Stimulated activated CD4-positive, alpha-beta T cell treated with anti-CD3 and anti-CD28 coated beads, Interleukin-4, amount 100 ng/mL, for 24 hours (primary cell): ENCODE data around the gene MYH10.
A peak's percentile ranks its signal among the peaks of the same experiment; 100 is the strongest.

Experiments used
- DNase-seq: peaks from one replicate; pipeline ENCODE4 v3.0.0-alpha.2; 2020

Gene MYH10

GRCh38 chr17:8647956-8648355 lies 17.4 kb upstream of the MYH10 start:
- DNase-seq: no peak

GRCh38 chr17:8647202-8647601 lies 16.7 kb upstream of the MYH10 start:
- DNase-seq: no peak

DNA sequence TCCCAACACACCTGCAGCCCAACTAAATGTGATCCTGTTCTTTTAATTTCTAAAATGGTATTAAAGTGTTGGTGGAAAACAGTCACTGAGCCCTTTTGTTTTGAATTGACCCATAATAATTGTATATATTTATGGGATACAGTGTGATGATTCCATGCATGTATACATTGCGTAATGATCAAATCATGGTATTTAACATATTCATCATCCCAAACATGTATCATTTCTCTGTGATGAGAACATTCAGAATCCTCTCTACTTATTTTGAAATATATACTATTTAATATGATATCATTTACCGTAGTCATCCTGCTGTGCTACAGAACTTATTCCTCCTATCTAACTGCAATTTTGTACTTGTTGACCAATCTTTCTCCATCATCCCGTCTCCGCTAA lies 14.0 kb upstream of the MYH10 start:
- no peak for DNase-seq

- DNase-seq: no peak
These were observed 13.5 kb upstream of the MYH10 start for GRCh38 chr17:8643855-8644506.

DNA sequence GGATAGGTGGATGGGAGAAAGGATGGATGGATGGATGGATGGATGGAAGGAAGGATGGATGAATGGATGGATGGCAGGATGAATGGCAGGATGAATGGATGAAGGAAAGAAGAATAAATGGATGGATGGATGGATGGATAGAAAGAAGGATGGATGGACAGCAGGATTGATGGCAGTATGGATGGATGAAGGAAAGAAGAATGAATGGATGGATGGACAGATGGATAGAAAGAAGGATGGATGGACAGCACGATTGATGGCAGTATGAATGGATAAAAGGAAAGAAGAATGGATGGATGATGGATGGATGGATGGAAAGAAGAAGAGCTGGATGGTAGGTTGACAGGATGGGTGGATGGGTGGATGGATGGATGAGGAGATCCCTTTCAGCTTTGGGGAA lies 9.2 kb upstream of the MYH10 start:
- no peak for DNase-seq

DNA sequence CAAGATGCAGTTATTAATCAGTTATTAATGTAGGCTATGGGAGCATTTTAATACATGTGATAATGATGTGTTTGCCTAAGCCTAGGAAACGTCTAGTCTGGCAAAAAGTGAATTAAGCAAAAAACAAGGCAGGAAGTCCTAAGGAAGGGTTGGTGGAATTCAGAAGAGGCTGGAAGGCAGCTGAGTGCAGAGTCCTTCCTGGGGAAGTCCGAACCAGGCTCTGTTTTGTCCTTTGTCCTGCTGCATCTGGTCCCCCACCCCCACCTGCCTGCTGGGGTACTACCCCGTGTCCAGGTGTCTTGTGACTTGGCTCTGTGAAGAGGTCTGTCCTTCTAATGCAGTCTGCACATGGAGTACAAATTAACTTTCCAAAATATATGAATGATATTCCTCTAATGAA lies 1.5 kb upstream of the MYH10 start:
- DNase-seq: no peak

GRCh38 chr17:8631554-8631877 lies 991 bp upstream of the MYH10 start:
- DNase-seq: no peak

DNA sequence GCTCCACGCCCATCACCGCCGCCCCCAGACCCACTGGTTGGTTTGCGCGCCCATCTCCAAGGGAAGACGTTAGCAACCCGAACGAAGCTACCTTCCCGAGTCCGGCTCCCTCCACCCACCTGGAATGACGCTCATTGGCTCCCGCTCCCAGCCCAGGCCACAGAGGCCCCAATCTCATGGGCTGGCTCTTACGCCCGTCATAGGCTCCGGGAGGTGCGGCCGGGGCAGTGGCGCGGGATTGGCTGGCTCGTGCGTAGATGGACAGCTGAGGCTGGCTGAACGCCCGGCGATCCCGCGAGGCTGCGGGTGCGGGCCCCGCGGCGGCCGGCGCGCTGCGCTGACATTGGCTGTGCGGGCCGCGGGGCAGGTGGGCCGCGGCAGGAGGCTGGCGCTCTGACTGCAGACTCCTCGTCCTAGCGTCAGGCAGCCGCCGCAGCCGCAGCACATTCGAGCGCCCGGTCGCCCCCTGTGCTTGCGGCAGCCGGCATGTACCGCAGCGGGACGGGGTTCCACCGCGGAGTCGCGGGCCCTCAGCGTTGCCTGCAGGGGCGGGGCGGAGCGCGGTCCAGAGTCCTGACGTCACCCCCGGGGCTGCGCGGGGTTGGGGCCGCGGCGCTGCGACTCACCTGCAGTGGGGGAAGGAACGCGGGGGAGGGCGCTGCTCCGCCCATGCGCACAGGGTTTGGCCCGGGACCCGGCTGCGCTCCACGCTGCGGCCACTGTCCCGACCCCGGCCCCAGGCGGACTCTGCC lies 453 bp upstream of the MYH10 start:
- peak; percentile 91 for DNase-seq

DNA sequence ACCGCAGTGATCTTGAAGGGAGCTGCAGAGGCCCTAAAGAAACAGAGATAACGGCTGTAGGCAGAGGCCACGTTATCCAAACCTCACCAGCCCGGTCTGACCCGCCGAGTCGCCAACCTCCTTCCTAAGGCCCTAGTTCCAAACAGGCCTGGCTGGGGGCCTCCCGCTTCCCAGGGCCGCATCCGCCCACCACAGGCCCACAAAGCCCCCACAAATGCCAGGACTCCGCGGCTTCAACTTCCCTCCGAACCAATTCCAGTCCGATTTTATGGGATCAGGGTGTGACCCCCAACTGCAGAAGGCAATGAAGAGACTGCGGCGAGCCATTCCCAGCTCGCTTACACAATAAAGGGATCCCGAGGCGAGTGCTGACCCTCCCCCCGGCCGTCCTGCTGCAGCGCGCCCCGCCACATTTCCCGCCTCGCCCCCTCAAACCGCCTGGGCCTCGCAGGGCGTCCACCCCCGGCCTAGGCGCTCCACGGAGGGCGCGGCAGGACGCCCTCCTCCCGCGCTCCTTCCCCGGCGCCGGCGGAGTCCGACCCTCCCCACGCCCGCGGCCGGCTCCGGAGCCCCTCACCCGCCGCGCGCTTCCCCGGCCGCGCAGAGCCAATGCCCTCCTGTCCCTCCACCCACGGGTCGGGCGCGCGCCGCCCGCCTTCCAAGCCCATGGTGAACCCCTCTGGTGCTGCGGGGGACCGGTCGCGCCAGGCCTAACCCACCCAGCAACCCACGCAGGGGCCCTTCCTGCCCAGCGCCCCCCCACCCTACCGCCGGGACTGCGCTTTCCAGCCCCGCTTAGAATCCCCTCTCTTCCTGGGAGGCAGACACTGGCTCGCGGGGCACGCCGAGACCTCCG lies 926 bp downstream of the MYH10 start:
- no peak for DNase-seq

DNA sequence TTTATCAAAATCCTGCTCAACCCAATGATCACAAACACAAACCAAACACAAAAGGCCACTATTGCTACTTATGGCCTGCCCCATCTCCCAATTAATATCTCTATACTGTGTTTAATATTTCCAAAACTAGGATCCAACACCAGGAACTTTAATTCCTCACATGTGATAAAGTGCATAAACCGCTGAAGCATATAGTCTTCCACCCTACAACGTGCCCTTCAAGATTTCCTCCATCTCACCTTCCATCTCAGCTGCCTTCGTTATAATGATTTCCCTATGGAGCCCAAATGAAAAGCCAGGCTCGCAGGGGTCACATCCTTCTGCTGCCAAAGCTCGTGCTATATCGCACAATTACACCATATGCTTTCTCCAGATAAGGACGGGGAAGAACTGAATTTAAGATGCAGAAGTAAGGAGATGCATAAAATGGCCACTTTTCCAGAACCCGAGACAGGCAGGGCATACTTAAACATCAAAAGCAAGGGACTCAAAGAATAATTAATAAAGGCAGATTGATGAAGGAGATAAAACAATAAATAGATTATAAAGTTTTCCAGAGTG lies 1.8 kb downstream of the MYH10 start:
- DNase-seq: no peak

DNA sequence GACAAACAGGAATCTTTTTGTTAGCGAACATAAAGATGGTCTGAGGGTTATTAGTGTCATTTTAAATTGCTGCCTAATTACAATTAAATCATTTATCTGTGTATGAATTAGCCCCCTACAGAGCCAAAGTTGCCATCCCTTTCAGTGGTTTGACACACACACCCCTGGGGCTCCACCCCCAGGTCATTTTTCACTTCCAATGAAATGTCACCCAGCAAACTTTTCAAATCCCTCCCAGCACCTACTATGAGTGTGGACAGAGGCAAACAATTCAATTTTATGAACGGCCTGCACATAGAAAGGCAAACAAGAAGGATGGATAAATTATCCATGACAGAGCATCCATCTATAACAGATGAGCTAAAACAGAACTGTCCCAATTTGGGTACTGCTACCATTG lies 2.4 kb downstream of the MYH10 start:
- DNase-seq: no peak

DNA sequence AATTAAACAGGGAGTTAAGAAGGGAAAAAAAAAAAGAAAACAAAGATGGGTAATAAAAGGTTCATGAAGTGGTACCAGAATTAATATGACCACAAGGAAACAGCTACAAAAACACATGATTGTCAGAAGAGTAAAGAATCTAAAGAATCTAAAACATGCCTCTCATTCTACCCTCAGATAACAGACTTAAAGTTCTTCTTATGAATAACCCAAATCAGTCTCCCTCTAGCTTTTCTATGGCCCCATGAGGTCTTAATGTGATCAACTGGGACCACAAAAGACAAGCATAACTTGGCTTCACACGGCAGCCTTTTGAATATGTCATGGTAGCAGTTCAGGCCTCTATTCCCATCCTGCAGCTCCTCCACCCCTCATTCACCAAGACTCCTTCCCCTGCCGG lies 6.9 kb downstream of the MYH10 start:
- DNase-seq: no peak

GRCh38 chr17:8622191-8622590 lies 8.3 kb downstream of the MYH10 start:
- no peak for DNase-seq

DNA sequence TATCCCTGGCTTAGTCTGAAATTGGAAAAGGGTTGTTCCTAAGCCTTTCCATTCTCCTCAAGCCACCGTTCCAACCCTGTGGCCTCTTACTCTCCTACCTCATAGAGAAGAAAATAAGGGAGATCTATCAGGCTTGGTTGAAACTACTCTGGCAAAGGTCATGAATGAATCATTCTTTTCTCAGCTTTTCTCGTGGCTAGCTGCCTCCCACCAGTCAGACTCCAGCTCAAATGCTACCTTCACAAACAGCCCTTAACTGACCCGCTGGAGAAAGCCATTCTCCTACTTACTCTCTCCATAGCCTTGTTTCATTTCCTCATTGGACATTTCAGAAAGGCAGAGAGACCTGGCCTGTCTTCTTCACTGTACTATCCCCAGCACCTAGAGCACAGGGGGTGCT lies 8.9 kb downstream of the MYH10 start:
- DNase-seq: no peak

GRCh38 chr17:8619294-8619693 lies 11.2 kb downstream of the MYH10 start:
- DNase-seq: no peak

GRCh38 chr17:8618825-8619224 lies 11.7 kb downstream of the MYH10 start:
- no peak for DNase-seq

- no peak for DNase-seq
These were observed 15.5 kb downstream of the MYH10 start for GRCh38 chr17:8614988-8615387.

GRCh38 chr17:8611619-8612298 lies 18.8 kb downstream of the MYH10 start:
- DNase-seq: no peak

DNA sequence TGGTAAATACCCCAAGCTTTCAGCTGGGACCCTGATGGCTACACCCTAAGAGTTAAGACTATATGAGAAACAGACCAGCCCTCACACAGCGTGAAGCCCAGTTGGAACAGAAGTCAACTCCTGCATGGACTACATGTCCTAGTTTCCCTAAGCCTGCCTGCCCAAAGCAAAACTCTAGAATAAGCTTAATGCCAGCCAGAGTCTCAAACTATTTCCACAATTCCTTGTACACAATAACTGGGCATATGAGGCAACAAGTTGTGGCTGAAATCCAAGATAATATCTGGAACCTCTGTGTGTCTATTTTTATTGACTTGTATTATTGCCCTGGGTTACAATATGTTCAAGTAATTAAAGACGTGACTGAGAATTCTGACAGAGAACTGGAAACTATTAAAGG lies 19.4 kb downstream of the MYH10 start:
- DNase-seq: no peak

GRCh38 chr17:8610558-8610957 lies 20.0 kb downstream of the MYH10 start:
- no peak for DNase-seq

GRCh38 chr17:8609910-8610309 lies 20.6 kb downstream of the MYH10 start:
- no peak for DNase-seq

GRCh38 chr17:8608001-8608400 lies 22.5 kb downstream of the MYH10 start:
- DNase-seq: no peak

- DNase-seq: no peak
These were observed 24.1 kb downstream of the MYH10 start for GRCh38 chr17:8606401-8606800.
